Neural progenitor cell (in vitro differentiated cells): ENCODE data around the gene RTP3. TPM values are rescaled to one million over a fixed set of nuclear protein-coding genes. Genes with fewer than 3 reads are reported as not detected.

Experiments
- DNase-seq: peaks from one replicate; pipeline ENCODE4 v3.0.0-alpha.2; 2016; ENCODE audit warnings: low spot score
- H2AFZ ChIP-seq: fragments of 200-600 bp; sonication (generic); replicated peaks from 2 replicates; pipeline ENCODE4 v1.6.1; 2016; ENCODE audit warnings: antibody characterized with exemption
- H3F3A ChIP-seq: fragments of 200-600 bp; sonication (generic); 2 replicates; pipeline ENCODE4 v1.6.1; 2016; ENCODE audit warnings: antibody characterized with exemption, low read depth
- H3K27ac ChIP-seq: fragments of 200-600 bp; sonication (generic); 2 replicates; pipeline ENCODE4 v1.5.1; 2016; ENCODE audit warnings: mild to moderate bottlenecking
- H3K27me3 ChIP-seq: fragments of 200-600 bp; sonication (generic); 2 replicates; pipeline ENCODE4 v1.6.1; 2016; ENCODE audit warnings: mild to moderate bottlenecking, moderate library complexity
- H3K36me3 ChIP-seq: fragments of 200-600 bp; sonication (generic); 2 replicates; pipeline ENCODE4 v1.5.1; 2016
- H3K4me1 ChIP-seq: fragments of 200-600 bp; sonication (generic); 2 replicates; pipeline ENCODE4 v1.6.1; 2016; ENCODE audit warnings: mixed run types
- H3K4me2 ChIP-seq: fragments of 200-600 bp; sonication (generic); 2 replicates; pipeline ENCODE4 v1.6.1; 2016
- H3K4me3 ChIP-seq: fragments of 200-600 bp; sonication (generic); 2 replicates; pipeline ENCODE4 v1.5.1; 2016
- H3K79me2 ChIP-seq: fragments of 200-600 bp; sonication (generic); 2 replicates; pipeline ENCODE4 v1.6.1; 2016; ENCODE audit warnings: low read depth
- H3K9ac ChIP-seq: fragments of 200-600 bp; sonication (generic); 2 replicates; pipeline ENCODE4 v1.6.1; 2016
- H3K9me3 ChIP-seq: fragments of 200-600 bp; sonication (generic); 2 replicates; pipeline ENCODE4 v1.5.1; 2016; ENCODE audit warnings: low read depth
- H4K20me1 ChIP-seq: fragments of 200-600 bp; sonication (generic); 2 replicates; pipeline ENCODE4 v1.6.1; 2016; ENCODE audit warnings: low read depth
- H3K27ac Mint-ChIP-seq: 3 replicates; pipeline ENCODE4 v1.8.0; 2021; ENCODE audit warnings: mixed read lengths
- H3K27me3 Mint-ChIP-seq: 2 replicates; pipeline ENCODE4 v1.8.0; 2022; ENCODE audit warnings: low read depth, mild to moderate bottlenecking, inconsistent platforms, moderate library complexity, mixed read lengths; ENCODE audit not compliant: insufficient read depth
- H3K36me3 Mint-ChIP-seq: 3 replicates; pipeline ENCODE4 v1.8.0; 2021; ENCODE audit warnings: mixed read lengths
- H3K4me1 Mint-ChIP-seq: 3 replicates; pipeline ENCODE4 v1.8.0; 2021; ENCODE audit warnings: mixed read lengths
- H3K4me3 Mint-ChIP-seq: 3 replicates; pipeline ENCODE4 v1.8.0; 2021; ENCODE audit warnings: mild to moderate bottlenecking, moderate library complexity, mixed read lengths
- H3K9me3 Mint-ChIP-seq: 3 replicates; pipeline ENCODE4 v1.8.0; 2020; ENCODE audit warnings: mixed read lengths
- CTCF ChIP-seq: fragments of 200-600 bp; sonication (generic); IDR thresholded peaks from 2 replicates; pipeline ENCODE4 v1.5.1; 2017; ENCODE audit warnings: antibody characterized with exemption, mild to moderate bottlenecking
- EZH2 ChIP-seq: fragments of 200-600 bp; sonication (generic); IDR thresholded peaks from 2 replicates; pipeline ENCODE4 v1.6.1; 2017; ENCODE audit warnings: antibody characterized with exemption, mild to moderate bottlenecking, moderate library complexity
- EZH2phosphoT487 ChIP-seq: fragments of 200-600 bp; sonication (generic); IDR thresholded peaks from 2 replicates; pipeline ENCODE4 v1.6.1; 2017; ENCODE audit warnings: antibody characterized with exemption
- total RNA-seq: library from RNA; depleted of rRNA; stranded (reverse); fragments of >200 nt; gene quantifications from 2 replicates; pipeline ENCODE4 v1.2.3, GENCODE V29; 2015; ENCODE audit warnings: low replicate concordance

RTP3 gene
- total RNA-seq, 1 donor from 2014 or later = not detected

GRCh38 chr3:46524832-46525231 lies 27.1 kb downstream of the RTP3 start:
- TF ChIP-seq EZH2 (no peak), CTCF (no peak), EZH2phosphoT487 (no peak)
- Histone ChIP-seq H3F3A (no peaks in the 10 kb centered on the region), H3K36me3 (no peaks in the 10 kb centered on the region), H3K27ac (no peak overlapping the region), H4K20me1 (no peaks in the 10 kb centered on the region), H3K27me3 (no peaks in the 10 kb centered on the region), H3K4me2 (no peak overlapping the region), H3K4me1 (no peaks in the 10 kb centered on the region), H3K9me3 (no peaks in the 10 kb centered on the region), H3K79me2 (no peaks in the 10 kb centered on the region), H3K9ac (no peak overlapping the region), H3K4me3 (no peak overlapping the region), H2AFZ (no peak overlapping the region)
- Mint-ChIP-seq H3K4me1 (no peaks in the 10 kb centered on the region), H3K4me3 (no peak overlapping the region), H3K36me3 (no peaks in the 10 kb centered on the region), H3K27ac (no peak overlapping the region), H3K9me3 (no peaks in the 10 kb centered on the region), H3K27me3 (no peaks in the 10 kb centered on the region)
- no peak for DNase-seq

- no peaks in the 10 kb centered on the region for H3K9me3 Mint-ChIP-seq
- no peaks in the 10 kb centered on the region for H3F3A ChIP-seq
These were observed 29.5 kb downstream of the RTP3 start for GRCh38 chr3:46527239-46527638.

GRCh38 chr3:46533091-46533490 lies 35.3 kb downstream of the RTP3 start:
- no peak overlapping the region for H2AFZ ChIP-seq
- no peak overlapping the region for H3K4me3 Mint-ChIP-seq
- no peaks in the 10 kb centered on the region for H3K36me3 Mint-ChIP-seq
- no peak overlapping the region for H3K27ac ChIP-seq
- no peaks in the 10 kb centered on the region for H3F3A ChIP-seq
- H3K4me1 ChIP-seq = no peaks in the 10 kb centered on the region
- no peaks in the 10 kb centered on the region for H3K27me3 ChIP-seq
- TF ChIP-seq EZH2phosphoT487 (no peak), EZH2 (no peak), CTCF (no peak)
- no peak overlapping the region for H3K9ac ChIP-seq
- H3K79me2 ChIP-seq = no peaks in the 10 kb centered on the region
- DNase-seq = no peak
- H3K9me3 Mint-ChIP-seq = no peaks in the 10 kb centered on the region
- no peaks in the 10 kb centered on the region for H3K9me3 ChIP-seq
- no peak overlapping the region for H3K4me2 ChIP-seq
- no peaks in the 10 kb centered on the region for H3K36me3 ChIP-seq
- no peak overlapping the region for H3K4me3 ChIP-seq
- no peak overlapping the region for H3K27ac Mint-ChIP-seq
- H4K20me1 ChIP-seq = no peaks in the 10 kb centered on the region
- H3K4me1 Mint-ChIP-seq = no peaks in the 10 kb centered on the region
- no peaks in the 10 kb centered on the region for H3K27me3 Mint-ChIP-seq

More at GRCh38 chr3:46527239-46527638, 29.5 kb downstream of the RTP3 start:
- no peaks in the 10 kb centered on the region for H3K36me3 ChIP-seq
- H3K36me3 Mint-ChIP-seq = no peaks in the 10 kb centered on the region
- TF ChIP-seq EZH2 (no peak), EZH2phosphoT487 (no peak), CTCF (no peak)
- H3K27me3 ChIP-seq = no peaks in the 10 kb centered on the region
- H4K20me1 ChIP-seq = no peaks in the 10 kb centered on the region
- no peaks in the 10 kb centered on the region for H3K27me3 Mint-ChIP-seq
- H3K4me3 ChIP-seq = no peak overlapping the region
- no peak overlapping the region for H2AFZ ChIP-seq
- no peak overlapping the region for H3K27ac Mint-ChIP-seq
- H3K4me2 ChIP-seq = no peak overlapping the region
- H3K9ac ChIP-seq = no peak overlapping the region
- no peak overlapping the region for H3K4me3 Mint-ChIP-seq
- DNase-seq = no peak
- no peaks in the 10 kb centered on the region for H3K9me3 ChIP-seq
- no peak overlapping the region for H3K27ac ChIP-seq
- no peaks in the 10 kb centered on the region for H3K79me2 ChIP-seq
- H3K4me1 Mint-ChIP-seq = no peaks in the 10 kb centered on the region
- no peaks in the 10 kb centered on the region for H3K4me1 ChIP-seq

GRCh38 chr3:46535746-46536145 lies 38.0 kb downstream of the RTP3 start:
- no peaks in the 10 kb centered on the region for H3F3A ChIP-seq

More at GRCh38 chr3:46535746-46536145, 38.0 kb downstream of the RTP3 start:
- no peaks in the 10 kb centered on the region for H3K27me3 ChIP-seq
- H3K4me1 ChIP-seq = no peaks in the 10 kb centered on the region
- Mint-ChIP-seq H3K27me3 (no peaks in the 10 kb centered on the region), H3K27ac (no peak overlapping the region), H3K4me1 (no peaks in the 10 kb centered on the region), H3K9me3 (no peaks in the 10 kb centered on the region), H3K36me3 (no peaks in the 10 kb centered on the region), H3K4me3 (no peak overlapping the region)
- H3K4me2 ChIP-seq = no peak overlapping the region
- no peak overlapping the region for H3K27ac ChIP-seq
- TF ChIP-seq EZH2 (no peak), CTCF (no peak), EZH2phosphoT487 (no peak)
- no peak overlapping the region for H3K4me3 ChIP-seq
- no peaks in the 10 kb centered on the region for H3K79me2 ChIP-seq
- H3K9me3 ChIP-seq = no peaks in the 10 kb centered on the region
- H2AFZ ChIP-seq = no peak overlapping the region
- no peak for DNase-seq
- H4K20me1 ChIP-seq = no peaks in the 10 kb centered on the region
- no peaks in the 10 kb centered on the region for H3K36me3 ChIP-seq
- no peak overlapping the region for H3K9ac ChIP-seq
